ENCODE data around the gene EPYC.

The EPYC gene

GRCh38 chr12:91037276-91037675, 32.5 kb upstream of the EPYC start:
- TF ChIP-seq CTCF (IDR thresholded peaks at IDR 0.05; ENCODE audit: low read depth, low read length), result no peak
- H3K4me1 ChIP-seq, result peaks cover 5% of the 10 kb centered on the region
- no peaks in the 10 kb centered on the region for H3K9me3 ChIP-seq
- no peak overlapping the region for H3K4me3 ChIP-seq (ENCODE audit: low read depth, low read length)
- DNase-seq, result no peak
- no peaks in the 10 kb centered on the region for H3K36me3 ChIP-seq
- no peaks in the 10 kb centered on the region for H3K27me3 ChIP-seq

GRCh38 chr12:91033251-91033650, 28.5 kb upstream of the EPYC start:
- peaks cover 5% of the 10 kb centered on the region for H3K4me1 ChIP-seq
- H3K27me3 ChIP-seq, result no peaks in the 10 kb centered on the region
- no peaks in the 10 kb centered on the region for H3K36me3 ChIP-seq
- no peak for TF ChIP-seq CTCF (IDR thresholded peaks at IDR 0.05; ENCODE audit: low read depth, low read length)
- no peak overlapping the region for H3K4me3 ChIP-seq (ENCODE audit: low read depth, low read length)
- no peaks in the 10 kb centered on the region for H3K9me3 ChIP-seq
- DNase-seq, result no peak

GRCh38 chr12:91023326-91024004, 18.7 kb upstream of the EPYC start:
- H3K4me1 ChIP-seq, result no peaks in the 10 kb centered on the region
- H3K27me3 ChIP-seq, result no peaks in the 10 kb centered on the region
- no peak for TF ChIP-seq CTCF (IDR thresholded peaks at IDR 0.05; ENCODE audit: low read depth, low read length)
- H3K4me3 ChIP-seq (ENCODE audit: low read depth, low read length), result no peak overlapping the region
- no peaks in the 10 kb centered on the region for H3K9me3 ChIP-seq
- no peak for DNase-seq
- no peaks in the 10 kb centered on the region for H3K36me3 ChIP-seq

GRCh38 chr12:91021076-91021475, 16.3 kb upstream of the EPYC start:
- DNase-seq, result no peak
- Histone ChIP-seq H3K4me1 (no peaks in the 10 kb centered on the region), H3K9me3 (no peaks in the 10 kb centered on the region), H3K27me3 (no peaks in the 10 kb centered on the region), H3K36me3 (no peaks in the 10 kb centered on the region), H3K4me3 (ENCODE audit: low read depth, low read length) (no peak overlapping the region)
- TF ChIP-seq CTCF (IDR thresholded peaks at IDR 0.05; ENCODE audit: low read depth, low read length), result no peak

- Histone ChIP-seq H3K9me3 (no peaks in the 10 kb centered on the region), H3K27me3 (no peaks in the 10 kb centered on the region), H3K4me3 (ENCODE audit: low read depth, low read length) (no peak overlapping the region), H3K4me1 (no peaks in the 10 kb centered on the region), H3K36me3 (no peaks in the 10 kb centered on the region)
- no peak for TF ChIP-seq CTCF (IDR thresholded peaks at IDR 0.05; ENCODE audit: low read depth, low read length)
- DNase-seq, result no peak
These were observed 14.7 kb upstream of the EPYC start for GRCh38 chr12:91019455-91019854.

GRCh38 chr12:91017511-91018263, 12.9 kb upstream of the EPYC start:
- H3K27me3 ChIP-seq, result no peaks in the 10 kb centered on the region
- no peaks in the 10 kb centered on the region for H3K36me3 ChIP-seq
- no peaks in the 10 kb centered on the region for H3K9me3 ChIP-seq
- TF ChIP-seq CTCF (IDR thresholded peaks at IDR 0.05; ENCODE audit: low read depth, low read length), result no peak
- no peaks in the 10 kb centered on the region for H3K4me1 ChIP-seq
- H3K4me3 ChIP-seq (ENCODE audit: low read depth, low read length), result no peak overlapping the region
- no peak for DNase-seq
